GM19452 (cell line): ENCODE results near the gene D2HGDH.
"Not testable (repeated sequence)": the region's sequence is repeated elsewhere in the genome, so short reads cannot be mapped to it uniquely, and the experiment has no call there.

ENCODE experiments used
- ATAC-seq: cut with Tn5 transposase; IDR thresholded peaks from one replicate; pipeline ENCODE4 v1.9.1; 2021; ENCODE audit not compliant: unreplicated experiment

Gene D2HGDH

DNA sequence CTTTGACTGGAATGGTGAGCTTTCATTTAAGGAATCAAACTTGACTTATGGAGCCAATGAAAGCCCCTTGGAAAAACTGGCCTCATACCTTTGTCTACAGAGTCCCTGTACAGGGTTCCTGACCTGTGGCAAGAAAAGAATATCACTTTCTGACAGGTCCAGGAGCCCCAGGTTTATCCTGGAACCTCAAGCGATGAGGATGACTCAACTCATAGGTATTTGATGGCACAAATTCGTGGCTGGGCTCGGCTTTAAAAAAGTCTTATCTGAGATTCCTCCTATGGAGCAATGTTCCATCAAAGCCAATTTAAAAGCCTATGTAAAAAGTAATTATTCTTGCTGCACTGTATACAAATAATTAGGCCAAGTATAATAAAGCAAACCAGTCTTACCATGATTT, 57.0 kb downstream of the D2HGDH start:
- ATAC-seq, result not testable (repeated sequence)

DNA sequence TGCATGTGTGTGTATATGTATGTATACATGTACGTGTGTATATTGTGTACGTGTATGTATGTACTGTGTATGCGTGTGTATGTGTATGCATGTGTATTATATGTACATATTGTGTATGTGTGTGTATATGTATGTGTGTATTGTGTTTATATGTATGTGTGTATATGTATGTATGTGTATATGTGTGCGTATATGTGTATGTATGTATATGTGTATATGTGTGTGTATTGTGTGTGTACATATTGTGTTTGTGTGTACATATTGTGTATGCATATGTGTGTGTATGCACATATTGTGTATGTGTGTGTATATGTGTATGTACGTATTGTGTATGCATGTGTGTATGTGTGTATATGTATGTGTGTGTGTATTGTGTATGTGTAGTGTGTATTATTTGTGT, 59.0 kb downstream of the D2HGDH start:
- ATAC-seq, result no peak

- no peak for ATAC-seq
Observed at GRCh38 chr2:241794250-241794823, 59.9 kb downstream of the D2HGDH start.

DNA sequence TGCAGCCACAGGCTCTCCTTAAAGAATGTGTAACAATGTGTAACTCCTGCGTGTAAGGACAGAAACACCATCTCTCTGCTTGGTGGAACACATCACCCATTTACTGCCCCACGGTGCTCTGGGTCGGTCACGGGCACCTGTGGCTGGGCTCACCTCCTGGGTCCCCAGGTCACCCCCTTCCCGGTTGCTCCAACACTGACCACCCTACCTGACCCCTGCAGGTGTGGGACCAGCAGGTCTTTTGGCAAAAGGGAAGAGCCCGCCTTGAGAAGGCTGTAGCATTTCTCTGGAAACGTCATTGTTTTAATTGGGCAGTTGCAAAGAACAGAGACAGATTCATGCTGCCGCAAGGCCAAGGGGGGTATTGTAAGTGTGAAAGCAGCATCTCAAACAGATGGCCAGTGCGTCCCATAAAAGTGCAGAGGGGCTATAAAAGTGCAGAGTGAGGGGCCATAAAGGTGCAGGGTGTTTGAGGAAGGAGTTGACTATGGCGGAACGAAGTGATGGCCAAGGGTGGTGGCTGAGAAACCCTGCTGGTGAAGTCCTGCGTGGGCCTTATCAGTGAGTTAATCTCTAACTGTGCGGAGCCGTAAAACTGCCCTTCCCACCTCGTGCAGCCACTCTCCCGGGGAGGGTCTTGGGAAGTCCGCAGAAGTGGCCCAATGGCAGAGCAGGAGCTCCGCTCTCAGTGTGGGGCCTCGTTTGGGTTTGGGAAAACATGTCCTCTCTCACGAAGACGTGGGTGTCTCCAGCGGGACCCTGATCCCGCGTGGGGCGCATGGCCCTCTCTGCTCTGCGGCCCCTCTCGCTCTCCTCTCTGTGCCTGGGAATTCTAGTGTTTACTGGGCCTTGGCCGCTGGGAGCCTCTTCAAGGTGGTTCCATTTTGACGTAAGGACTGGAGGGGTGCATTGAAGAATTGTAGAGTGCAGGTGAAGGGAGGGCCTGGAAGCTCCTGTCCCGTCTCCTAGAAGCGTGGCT, 60.9 kb downstream of the D2HGDH start:
- ATAC-seq, result no peak

DNA sequence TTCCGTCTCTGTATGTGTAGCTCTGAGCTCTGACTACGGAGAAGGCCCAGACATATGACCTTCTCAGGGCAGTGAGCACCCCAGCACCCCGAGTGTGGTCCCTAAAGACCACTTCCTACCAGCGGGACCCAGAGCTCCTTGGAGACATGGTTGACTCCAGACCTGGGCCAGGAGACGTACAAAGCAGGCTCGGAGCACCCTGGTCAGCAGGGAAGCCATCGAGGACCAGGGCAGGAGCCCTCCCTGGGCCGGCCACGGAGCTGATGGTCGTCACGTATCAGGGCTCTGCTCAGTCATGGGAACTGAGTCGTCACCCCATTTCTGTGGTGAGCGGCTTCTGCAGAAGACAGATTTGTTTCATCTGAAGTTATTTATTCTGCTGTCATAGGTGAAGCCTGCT, 61.8 kb downstream of the D2HGDH start:
- no peak for ATAC-seq

- no peak for ATAC-seq
Observed at GRCh38 chr2:241796610-241797138, 62.2 kb downstream of the D2HGDH start.

DNA sequence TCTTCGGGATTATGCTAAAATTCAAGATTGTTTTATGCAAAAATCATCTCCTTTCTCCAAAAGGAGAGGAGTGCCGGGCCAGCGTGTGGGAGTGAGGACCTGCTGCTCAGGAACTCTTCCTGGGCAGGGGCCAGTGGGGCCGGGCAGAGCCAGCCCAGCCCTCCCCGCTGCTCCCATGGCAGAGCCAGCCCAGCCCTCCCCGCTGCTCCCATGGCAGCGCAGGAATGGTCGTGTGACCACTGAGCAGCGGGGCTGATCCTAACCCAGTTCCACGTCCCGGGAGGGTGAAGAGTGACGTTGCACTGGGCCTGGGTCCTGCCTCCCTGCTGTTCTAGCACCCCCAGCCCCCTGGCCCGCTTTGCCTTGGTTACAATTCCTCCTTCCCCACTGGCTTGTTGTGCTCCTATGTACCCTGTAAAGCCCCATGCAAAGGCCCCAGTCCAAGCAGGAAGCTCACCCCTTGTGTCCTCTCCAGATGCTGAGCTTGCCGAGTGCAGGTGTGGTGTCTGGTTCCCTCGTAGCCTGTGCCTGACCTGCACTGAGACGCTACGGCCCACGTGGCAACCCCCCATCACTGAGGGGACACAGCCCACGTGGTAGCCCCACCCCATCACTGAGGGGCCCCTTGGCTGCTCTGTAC, 63.1 kb downstream of the D2HGDH start:
- ATAC-seq, result no peak

DNA sequence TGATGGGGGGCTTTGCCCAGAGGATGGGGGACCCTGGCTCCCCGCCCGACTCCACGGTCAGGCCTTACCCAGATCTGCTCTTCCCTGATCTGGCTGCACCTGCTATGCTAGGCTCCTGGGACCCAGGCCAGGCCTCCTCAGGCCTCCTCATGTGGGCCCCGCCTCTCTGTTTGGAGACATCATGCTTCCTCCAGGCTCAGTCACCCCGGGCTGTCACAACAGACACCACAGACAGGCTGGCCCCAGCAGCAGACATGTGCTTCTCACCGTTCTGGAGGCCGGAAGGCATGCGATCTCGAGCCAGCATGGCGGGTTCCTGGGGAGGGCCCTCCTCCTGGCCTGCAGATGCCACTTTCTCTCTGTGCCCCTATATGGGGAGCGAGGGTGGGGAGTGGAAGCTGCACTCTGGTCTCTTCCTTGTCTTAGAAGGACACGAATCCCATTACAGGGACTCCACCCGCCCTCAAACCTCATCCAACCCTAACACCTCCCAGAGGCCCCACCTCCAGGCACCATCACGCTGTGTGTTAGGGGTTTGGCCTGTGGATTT, 63.7 kb downstream of the D2HGDH start:
- no peak for ATAC-seq

- ATAC-seq, result no peak
Observed at GRCh38 chr2:241798631-241799521, 64.4 kb downstream of the D2HGDH start.

- ATAC-seq, result no peak
Observed at GRCh38 chr2:241799522-241800197, 65.2 kb downstream of the D2HGDH start.

DNA sequence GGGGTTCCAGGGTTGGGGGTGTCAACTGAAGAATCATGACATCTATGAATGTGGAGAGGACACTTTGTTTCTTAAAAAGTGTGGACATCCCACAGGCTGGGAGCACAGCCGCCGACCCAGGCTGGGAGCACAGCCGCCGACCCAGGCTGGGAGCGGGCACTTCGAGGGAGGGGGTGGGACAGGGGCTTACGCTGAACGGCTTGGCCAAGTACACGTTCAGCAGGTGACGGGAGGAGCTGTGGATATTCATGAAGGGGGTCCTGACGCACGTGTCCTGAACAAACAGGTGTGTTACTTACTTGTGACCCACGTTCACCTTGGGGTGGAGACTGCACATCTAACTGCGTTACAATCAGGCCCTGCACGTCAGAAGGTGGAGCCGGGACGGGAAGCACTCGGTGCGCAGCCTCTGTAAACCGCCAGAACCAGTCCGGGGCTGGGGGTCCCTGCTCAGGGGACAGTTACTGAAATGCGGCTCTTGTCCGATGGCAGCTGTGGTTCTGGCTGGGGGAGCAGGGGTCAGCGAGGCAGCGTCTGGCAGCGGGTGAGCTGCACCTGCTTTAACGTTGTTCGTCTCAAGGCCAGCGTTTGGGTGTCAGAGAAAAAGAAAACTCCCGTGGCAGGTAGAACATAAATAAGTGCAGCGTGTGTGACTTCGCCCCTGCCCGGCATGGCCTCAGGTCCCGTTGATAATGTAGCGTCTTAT, 65.9 kb downstream of the D2HGDH start:
- not testable (repeated sequence) for ATAC-seq

DNA sequence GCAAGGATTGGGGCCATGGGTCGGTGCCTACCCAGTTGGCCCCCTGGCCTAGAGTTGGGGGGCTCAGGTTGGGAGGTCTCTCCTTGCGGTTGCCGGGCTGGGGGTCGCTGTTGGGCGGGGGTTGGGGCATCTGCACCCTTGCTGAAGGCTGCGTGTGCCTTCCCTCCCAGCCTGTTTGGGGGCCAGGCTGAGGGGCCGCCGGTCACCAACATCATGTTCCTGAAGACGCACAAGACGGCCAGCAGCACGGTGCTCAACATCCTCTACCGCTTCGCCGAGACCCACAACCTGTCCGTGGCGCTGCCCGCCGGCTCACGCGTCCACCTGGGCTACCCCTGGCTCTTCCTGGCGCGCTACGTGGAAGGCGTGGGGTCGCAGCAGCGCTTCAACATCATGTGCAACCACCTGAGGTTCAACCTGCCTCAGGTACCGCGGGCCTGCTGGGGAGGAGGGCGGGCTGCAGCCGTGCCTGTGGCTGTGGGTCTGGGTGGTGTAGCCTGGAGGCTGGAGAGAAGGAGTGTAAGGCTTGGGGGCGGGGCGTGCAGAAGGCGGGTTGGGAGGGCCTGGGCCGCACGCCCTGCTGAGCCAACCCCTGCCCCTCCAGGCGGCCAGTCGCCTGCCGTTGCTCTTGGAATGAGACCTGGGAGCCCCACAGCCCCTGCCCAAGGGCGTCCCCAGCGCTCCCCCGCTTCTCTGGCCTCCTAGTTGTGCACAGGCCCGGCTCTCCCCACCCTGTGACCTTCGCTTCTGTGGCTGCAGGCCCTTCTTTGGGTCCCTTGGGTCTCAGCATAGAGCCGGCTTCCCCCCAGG, 67.4 kb downstream of the D2HGDH start:
- no peak for ATAC-seq

- ATAC-seq, result no peak
Observed at GRCh38 chr2:241802421-241803318, 68.2 kb downstream of the D2HGDH start.

- no peak for ATAC-seq
Observed at GRCh38 chr2:241803387-241804325, 69.2 kb downstream of the D2HGDH start.

- no peak for ATAC-seq
Observed at GRCh38 chr2:241804326-241805229, 70.1 kb downstream of the D2HGDH start.
